Keratinocyte (primary cell): ENCODE data around the gene SIPA1L3.
"Not testable (repeated sequence)": the region's sequence is repeated elsewhere in the genome, so short reads cannot be mapped to it uniquely, and the experiment has no call there.

Source experiments
- CTCF ChIP-seq, 3 experiments: IDR thresholded peaks in 1 of 3; conservative IDR thresholded peaks in 1 of 3; optimal IDR thresholded peaks in 1 of 3; 2 replicates in 2 of 3; 3 replicates in 1 of 3; pipeline versions ENCODE3 to v1.5.1; 2011; ENCODE audit warnings: low read length in 3 of 3, mild to moderate bottlenecking in 3 of 3, moderate library complexity in 2 of 3, control low read depth in 1 of 3, inconsistent platforms in 1 of 3; ENCODE audit not compliant: insufficient read depth in 2 of 3; ENCODE audit errors: extremely low read depth in 1 of 3
- EZH2 ChIP-seq: IDR thresholded peaks from one replicate; pipeline ENCODE4 v1.6.1; 2012; ENCODE audit warnings: inconsistent platforms, mild to moderate bottlenecking, low read length, moderate library complexity

- TF ChIP-seq CTCF (optimal IDR thresholded peaks at IDR 0.05 in 1 of 3, IDR thresholded peaks at IDR 0.05 in 1 of 3, conservative IDR thresholded peaks at IDR 0.05 in 1 of 3; ENCODE audit: extremely low read depth in 1 of 3, insufficient read depth in 2 of 3, low read length in 3 of 3); EZH2: not testable (repeated sequence)
Measured at GRCh38 chr19:38230506-38231133, 323.6 kb downstream of the SIPA1L3 start.
